AG20443 (cell line): Measurements from ENCODE around the gene ARPC2.

ENCODE experiments used
- DNase-seq: peaks from one replicate; pipeline ENCODE4 v3.0.0; 2012; ENCODE audit warnings: low spot score, mixed read lengths

ARPC2 gene

DNA sequence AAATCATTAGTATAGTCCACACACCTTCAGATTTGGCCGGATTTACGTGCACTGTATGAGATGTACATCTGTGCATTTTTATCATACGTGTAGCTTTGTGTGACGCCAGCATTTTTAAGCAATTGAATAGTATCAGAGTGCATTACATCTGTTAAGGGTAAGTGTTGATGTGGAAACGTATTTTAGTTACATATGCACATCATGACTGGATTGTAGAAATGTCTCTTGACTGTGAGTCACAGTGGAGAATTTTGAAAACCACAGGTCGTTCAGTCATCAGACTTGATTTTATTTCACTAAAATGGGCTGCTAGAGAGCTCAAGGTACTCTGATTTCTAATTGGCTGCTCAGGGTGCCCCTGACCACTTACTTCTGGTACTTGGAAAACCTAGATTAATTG is 38.5 kb downstream of the ARPC2 start:
- peak; percentile 27 for DNase-seq

DNA sequence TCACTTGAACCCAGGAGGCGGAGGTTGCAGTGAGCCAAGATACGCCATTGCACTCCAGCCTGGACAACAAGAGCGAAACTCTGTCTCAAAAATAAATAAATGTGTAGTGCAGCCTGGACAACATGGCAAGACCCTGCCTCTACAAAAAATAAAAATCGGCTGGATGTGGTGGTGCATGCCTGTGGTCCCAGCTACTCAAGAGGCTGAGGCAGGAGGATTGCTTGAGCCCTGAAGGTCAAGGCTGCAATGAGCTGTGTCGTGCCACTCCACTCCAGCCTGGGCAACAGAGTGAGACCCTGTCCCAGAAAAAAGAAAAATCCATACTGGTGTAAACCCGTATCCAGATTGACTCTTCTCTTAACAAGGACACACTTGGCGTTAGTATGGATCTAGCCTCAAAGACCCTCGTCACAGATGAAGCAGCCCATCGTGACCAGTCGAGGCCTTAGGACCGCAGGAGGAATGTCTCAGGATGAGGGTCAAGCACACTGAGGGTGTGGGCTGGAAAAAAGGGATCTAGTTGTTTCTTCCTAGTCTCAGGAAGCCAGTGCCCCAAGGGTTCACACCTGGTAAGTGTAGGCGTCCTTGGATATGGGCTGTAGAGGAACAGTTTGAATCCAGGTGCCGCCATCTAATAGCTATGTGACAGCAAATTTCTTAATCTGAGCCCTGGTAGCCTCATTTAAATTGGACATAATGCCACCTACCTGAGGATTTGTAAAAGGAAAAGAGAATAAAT is 39.8 kb downstream of the ARPC2 start:
- no peak for DNase-seq

DNA sequence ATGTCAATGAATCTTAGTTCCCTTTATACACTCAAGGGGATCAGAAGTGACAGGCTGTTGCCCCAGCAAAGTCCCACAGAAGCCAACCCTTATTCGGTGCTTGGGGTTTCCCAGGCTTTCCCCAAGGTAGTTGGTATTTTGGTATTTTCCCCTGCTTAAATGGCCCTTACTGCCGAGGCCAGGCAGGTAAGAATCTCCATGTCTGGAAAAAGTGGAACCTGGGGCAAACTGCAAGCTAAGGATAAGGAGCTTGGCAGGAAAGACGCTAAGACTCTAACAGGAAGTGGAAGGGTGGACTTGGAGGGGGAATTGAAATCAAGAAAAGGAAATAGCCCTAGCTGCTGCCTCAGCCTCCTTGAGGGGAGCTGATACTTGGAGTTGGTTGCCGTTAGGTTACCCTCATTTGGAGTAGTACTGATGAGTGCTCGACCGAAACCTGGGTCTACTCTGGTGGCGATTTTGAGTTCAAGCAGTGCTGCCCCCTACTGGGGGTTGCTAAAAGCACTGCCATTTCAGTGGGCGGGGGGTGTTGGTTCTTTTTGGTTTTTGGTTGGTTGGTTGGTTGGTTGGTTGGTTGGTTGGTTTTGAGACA is 40.5 kb downstream of the ARPC2 start:
- peak; percentile 48 for DNase-seq

DNA sequence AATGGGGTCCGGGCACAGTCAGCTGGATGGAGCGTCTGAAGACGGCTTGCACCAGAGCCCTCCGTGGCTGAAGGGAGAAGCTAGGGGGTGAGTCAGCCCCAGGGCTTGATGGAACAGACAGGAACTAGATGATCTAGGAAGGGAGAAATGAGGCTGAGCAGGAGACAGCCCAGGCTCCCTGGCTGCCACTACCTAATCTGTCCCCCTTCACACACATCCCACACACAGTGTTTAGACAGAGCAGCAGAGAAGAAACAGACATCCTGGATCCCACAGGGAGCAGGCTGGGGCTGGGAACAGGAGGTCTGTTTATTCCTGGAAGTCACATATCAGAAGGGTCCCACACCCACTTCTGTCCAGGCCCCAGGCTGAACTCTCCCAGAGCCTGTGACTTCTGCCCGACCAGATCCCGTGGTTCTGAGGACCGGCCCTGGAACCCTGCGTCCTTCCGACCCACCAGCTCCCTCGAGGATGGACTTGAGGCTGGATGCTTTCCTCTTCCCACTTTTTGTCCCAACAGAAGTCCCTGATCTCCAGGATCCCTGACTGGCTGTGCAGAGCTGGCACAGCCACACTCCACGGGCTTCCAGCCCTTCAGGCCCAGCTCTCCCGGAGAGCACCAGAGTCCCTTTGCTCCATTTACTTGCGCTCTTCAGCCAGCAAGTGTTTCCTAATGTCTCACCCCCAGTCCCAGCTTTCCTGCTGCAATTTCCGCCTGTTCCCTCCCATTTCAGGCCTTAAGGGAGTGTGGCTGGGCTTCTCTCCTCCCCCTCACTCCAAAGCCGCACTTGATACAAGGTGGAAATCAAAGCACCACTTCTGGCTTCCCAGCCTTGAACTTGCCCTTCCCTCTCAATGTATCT is 42.3 kb downstream of the ARPC2 start:
- peak; percentile 82 for DNase-seq

DNA sequence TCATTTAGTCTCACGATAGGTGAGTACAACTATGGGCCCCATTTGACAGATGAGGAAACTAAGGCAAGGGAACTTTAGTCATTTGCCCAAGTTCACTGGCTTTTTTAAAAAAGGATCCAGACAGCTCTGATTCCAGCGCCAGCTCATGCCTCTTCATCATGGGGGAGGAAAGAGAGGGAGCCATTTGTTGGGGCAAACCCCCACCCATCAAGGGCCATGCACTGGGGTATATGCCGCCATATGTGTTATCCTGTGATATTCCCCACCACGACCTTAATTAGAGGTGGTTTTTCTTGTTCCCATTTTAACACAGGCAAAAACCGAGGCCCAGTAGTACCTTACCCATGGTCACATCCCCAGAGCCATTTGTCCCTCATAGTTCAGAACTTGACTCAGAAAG is 43.2 kb downstream of the ARPC2 start:
- DNase-seq: no peak

DNA sequence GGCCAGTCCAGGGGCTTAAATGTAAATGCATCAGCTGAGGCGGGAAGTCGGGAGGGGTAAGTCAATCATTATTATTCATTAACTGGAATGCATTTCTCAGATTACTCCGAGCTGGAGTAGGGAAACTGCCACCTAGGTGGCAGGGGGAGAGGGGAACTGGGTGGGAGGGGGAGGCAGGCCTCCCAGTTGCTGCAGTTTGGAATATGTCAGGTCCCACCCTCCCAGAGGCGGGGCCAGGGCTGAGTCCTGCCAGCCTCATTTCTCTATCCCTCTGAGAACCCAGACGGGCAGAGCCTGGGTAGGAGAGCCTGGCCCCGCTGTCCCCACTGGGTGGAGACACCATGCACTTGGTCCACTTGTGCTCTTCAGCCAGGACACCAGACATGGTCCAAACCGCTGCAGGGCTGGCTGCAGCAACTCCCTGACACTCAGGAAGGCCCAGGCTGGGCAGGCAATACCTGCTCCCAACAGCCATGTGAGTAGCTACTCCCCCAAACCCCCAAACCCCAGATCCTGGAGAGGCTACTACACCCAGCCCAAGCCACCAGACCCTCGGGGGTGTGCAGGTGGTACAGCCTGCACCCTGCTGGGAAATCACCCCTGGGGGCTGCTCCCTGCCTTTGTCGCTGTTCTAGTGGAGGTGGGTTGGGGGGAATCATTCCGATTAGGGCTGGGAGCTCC is 43.9 kb downstream of the ARPC2 start, which contains the start of gene GPBAR1:
GPBAR1 (plus strand) TSS at position 274 of the 681 bp plus-strand sequence. CDS start 1,710 bp downstream, outside the sequence.
- DNase-seq: no peak

DNA sequence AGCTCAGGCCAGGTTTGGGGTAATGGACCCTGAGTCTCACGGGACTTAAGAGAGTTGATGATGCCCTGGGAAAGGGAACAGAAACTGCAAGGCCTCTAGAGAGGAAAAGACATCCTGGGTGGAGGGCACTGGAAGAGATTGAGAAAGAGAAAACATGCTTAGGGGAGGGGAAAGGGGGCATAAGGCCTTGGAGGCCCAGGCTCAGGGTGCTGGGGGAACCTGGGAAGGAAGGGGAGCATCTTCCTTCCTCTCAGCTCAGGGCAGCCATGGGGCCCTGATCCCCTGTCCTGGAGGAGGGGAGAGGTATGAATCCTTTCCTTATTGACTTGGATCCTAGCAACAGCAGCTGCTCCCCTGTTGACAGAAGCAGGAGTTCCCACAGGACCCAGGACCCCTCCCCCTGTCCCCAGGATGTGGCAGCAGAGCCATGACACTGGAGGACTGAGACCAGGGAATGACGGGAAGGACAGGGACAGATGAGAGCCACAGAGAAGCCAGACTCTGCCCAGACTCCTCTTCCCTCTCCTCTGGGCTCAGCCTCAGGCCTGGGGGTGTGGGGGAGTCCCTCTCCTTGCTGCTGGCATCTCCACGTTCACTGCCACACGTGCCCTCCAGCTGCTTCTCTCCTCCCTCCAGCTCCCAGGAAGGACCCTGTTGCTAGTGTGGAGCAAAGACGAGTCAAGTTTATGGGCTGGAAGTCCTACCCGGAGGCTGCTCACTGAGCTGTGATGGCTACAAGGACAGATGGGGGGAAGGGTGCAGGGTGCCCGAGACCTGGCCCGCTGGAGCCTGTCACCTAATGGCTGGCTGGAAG is 44.6 kb downstream of the ARPC2 start:
- DNase-seq: no peak

DNA sequence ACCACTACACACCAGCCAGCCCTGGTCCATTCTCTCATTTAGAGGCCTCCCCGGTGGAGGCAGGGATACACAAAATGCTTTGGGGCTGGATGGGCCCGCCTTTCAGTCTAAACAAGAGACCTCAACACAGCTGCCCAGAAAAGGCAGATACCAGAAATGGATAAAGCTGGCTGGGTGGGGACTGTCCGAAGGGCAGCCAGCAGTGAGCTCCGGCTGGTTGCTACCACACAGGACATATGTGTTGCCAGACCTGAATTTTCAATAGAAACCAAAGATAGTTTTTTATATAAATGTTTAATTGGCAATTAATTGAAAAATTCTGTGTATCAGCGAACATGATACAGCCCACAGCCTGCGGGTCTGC is 45.2 kb downstream of the ARPC2 start:
- DNase-seq: no peak

DNA sequence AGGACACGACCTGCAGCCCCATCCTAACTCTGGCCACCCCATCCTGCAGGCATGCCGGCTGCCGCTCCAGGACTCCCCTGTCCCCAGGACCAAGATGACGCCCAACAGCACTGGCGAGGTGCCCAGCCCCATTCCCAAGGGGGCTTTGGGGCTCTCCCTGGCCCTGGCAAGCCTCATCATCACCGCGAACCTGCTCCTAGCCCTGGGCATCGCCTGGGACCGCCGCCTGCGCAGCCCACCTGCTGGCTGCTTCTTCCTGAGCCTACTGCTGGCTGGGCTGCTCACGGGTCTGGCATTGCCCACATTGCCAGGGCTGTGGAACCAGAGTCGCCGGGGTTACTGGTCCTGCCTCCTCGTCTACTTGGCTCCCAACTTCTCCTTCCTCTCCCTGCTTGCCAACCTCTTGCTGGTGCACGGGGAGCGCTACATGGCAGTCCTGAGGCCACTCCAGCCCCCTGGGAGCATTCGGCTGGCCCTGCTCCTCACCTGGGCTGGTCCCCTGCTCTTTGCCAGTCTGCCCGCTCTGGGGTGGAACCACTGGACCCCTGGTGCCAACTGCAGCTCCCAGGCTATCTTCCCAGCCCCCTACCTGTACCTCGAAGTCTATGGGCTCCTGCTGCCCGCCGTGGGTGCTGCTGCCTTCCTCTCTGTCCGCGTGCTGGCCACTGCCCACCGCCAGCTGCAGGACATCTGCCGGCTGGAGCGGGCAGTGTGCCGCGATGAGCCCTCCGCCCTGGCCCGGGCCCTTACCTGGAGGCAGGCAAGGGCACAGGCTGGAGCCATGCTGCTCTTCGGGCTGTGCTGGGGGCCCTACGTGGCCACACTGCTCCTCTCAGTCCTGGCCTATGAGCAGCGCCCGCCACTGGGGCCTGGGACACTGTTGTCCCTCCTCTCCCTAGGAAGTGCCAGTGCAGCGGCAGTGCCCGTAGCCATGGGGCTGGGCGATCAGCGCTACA is 45.9 kb downstream of the ARPC2 start:
- no peak for DNase-seq

DNA sequence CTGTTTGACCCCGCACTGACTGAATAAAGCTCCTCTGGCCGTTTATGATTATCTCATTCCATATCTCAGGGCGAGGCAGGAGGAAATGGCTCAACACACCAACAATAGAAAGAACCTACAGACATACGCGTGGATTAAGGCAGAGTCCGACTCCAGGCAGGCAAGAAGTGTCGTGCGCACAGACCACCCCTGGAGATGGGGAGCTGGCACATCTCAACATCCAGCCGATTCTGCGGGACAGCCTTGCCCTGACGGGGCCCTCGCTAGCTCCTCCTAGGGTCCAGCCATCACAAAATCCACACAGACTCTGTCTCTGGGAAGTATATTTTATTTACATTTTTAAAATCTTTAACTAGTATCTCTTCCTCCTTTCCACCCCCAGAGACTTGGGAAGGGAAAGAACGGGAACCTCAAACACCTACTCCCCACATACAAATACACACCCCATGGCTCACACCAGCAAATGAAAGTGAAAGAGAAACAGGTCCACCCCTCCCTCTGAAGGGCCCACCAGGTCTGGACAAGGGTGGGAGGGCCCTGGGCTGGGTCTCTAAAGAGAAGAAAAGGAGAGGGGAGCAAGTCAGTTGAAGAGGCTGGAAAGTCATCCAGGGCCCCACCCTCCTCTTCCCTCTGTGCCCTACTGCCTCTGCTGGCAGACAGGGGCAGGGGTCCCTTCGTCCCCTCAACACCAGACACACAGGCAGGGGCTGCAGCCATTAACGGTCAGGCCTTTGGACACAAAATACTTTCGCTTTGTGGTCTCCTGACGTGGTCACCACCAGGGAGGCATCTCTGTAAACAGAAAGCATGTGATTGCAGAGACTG is 47.0 kb downstream of the ARPC2 start:
- no peak for DNase-seq

DNA sequence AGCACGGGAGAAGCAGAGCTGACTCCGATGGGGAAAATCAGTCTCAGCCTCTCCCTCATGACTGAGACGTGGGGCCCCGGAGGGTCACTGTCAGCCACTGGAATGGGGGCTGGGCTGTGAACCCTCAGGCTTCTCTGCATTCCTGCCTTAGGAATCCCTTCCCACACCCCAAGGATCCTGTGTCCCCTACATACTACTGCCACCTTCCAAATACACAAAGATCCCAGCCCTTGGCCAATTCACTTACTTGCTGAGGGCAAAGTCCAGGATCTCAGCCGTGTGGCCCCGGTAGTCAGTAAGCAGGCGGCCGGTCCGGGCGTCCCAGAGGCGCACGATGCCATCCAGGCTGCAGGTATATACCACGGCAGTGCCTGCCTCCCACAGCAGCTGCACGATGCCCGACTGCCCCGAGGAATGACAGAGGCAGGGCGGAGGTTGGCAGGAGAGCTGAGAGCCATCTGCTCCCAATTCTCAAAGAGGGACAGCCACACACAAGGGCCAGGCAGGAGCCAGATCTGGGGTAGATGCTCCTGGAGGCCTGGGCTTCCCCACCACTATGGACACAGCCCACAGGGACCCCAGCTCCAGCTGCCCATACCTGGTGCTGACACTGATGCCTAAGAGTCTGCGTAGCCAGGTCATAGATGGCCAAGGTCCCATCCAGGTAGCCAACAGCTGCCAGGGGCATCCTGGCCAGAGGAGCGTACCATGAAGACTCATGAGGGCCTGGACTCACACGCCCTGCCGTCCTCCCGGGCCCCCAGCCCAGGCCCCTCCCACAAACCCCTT is 48.0 kb downstream of the ARPC2 start:
- DNase-seq: no peak

DNA sequence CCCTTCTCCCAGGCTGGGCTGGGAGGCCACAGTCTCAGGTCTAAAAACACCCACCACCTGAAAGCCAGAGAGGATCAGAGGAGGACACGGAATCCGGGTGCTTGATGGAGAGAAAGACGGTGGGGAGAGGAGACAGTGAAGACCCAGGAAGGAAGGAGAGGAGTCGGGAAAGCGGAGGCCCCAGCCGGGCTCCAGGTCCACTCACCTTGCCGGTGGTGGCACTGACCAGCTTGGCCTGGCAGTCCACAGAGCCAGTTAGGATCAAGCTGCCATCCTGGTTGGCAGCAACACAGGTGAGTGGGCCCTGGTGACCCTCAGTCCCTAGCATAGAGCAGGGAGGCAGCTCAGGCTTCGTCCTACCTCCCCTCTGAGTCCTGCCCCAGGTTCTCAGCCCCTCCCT is 48.6 kb downstream of the ARPC2 start:
- DNase-seq: no peak

DNA sequence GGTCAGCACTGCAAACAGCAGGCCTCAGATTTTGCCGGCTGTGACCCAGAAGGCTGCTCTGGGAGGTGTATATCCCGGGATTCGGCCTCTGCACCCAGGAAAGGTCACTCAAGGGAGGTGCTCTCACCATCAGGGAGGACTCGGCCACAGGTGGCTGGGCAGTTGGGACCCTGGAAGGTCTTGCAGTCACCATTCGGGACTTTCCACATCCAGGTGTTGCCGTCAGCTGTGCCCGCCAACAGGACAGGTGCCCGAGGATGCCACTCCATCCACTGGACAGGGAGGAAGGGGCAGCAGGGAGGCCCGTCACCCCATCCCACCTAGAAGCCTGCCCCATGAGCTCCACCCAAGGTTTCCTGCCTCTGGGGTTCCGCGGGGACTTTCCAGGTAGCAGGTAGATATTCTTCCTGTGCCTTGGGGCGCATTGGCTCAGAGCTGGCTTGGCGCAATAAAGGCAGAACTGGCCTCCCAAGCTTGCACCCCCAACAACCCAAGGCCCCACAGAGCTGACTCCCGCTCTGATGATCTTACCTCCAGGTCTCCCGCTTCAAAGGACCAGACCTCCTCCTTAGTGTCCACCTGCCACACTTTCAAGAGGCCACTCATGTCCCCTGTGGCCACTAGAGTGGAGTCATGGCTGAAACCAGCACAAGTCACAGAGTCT is 49.5 kb downstream of the ARPC2 start:
- no peak for DNase-seq

DNA sequence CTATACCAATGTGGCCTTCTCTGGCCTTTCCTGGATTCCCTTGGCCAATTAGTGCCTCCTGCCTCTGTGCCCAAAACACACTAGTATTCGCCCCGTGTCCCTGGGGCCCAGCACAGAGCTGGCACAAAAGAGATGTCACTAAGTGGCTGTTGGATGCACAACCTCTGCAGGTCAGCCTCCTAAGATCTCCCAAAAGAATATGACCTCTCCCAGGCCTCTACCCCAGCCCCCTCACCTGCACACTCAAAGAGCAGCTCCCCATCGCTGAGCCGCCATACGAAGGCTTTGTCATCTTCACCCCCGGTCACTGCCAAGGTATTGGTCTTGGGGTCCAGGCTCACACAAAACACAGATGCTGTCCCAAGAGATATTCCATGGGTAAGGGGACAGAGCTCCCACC is 50.3 kb downstream of the ARPC2 start:
- DNase-seq: no peak

DNA sequence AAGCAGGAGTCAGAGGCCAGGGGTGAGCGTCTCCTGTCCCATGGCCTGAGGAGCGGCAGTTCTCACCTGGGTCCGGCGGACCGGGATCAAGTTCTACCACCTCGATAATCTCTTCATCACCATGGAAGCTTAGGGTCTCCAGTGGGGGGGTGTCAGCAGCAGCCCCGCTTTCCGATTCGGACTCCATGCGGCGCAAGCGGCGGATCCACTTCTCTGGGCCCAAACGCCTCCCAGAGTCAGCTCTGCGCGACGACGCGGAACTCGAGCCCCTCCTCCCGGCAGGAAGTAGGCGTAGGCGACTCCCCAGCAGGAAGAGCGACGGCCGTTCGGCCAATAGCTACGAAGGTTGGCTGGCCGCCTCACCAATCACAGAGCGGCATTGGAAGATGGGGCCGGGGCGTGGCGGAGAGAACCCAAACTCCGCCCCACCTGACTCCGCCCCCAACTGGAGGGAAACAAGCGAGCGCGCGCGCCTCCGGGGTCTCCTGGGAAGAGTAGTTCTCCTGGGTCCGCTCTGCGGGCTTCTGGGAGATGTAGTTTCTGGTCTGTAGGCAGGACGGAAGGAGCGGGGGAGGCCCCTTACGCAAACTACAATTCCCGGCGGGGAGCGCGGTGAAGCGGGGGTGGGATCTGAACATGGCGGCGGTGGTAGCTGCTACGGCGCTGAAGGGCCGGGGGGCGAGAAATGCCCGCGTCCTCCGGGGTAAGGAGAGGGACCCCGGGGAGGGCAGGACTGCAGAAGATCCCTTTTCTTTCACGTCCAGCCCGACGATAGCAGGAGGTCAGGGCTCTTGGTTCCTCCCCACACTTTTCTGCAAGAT is 53.1 kb downstream of the ARPC2 start, which contains the start of the genes AAMP and PNKD:
AAMP (minus strand) TSS at position 238 of the 821 bp plus-strand sequence; CDS start at position 187, 51 bp downstream.
PNKD (plus strand) TSS at position 620 of the 821 bp plus-strand sequence; CDS start at position 637, 17 bp downstream.
- DNase-seq: peak; percentile 99

DNA sequence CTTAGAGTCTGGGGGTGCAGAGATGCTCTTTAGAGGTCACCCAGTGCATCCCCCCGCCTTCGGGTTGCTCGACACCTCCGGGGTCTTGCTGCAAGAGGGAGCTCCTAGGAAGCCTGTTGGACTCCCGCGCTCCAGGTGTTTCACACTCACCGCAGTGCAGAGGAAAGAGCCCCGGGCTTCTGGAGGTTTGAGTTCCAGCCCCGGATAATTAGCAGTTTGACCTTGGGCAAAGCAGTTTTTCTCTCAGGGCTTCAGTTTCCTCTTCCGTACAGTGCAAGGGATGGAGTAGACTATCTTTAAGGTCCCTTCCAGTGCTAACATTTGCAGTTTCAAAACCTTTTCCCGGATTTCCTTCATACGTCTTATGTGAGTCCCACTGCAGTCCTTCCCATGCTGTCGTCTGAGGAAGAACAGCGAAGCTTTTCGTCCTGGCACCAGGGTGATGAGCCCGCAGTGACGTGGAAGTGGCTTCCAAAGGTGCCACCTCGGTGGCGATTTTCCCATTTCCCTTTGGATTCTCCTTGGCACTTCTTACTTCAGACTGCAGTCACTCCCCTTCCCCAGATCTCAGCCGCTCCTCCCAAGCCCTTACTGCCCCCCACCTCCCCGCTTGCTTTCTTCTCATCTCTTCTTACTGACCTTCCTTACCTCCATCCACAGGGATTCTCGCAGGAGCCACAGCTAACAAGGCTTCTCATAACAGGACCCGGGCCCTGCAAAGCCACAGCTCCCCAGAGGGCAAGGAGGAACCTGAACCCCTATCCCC is 53.9 kb downstream of the ARPC2 start:
- no peak for DNase-seq
